HepG2 (cell line): Measurements from ENCODE around the gene ERMP1. TPM values are rescaled to one million over a fixed set of nuclear protein-coding genes. Genes with fewer than 3 reads are reported as not detected.

ENCODE experiments used
- AKAP8 ChIP-seq: sonication (generic); formaldehyde crosslinking; IDR thresholded peaks from 2 replicates; pipeline ENCODE4 v1.5.1; 2020; ENCODE audit warnings: mild to moderate bottlenecking, missing genetic modification reagents
- ARNT2 ChIP-seq: sonication (generic); formaldehyde crosslinking; IDR thresholded peaks from 2 replicates; pipeline ENCODE4 v1.8.0; 2022; ENCODE audit warnings: mild to moderate bottlenecking, low read depth, missing genetic modification reagents, moderate library complexity
- BCL6 ChIP-seq: IDR thresholded peaks from 2 replicates; pipeline ENCODE4 v1.6.1; 2016; ENCODE audit warnings: missing genetic modification reagents, missing compliant biosample characterization
- CENPBD1 ChIP-seq: sonication (generic); formaldehyde crosslinking; IDR thresholded peaks from 2 replicates; pipeline ENCODE4 v1.8.0; 2022; ENCODE audit warnings: missing genetic modification reagents, low read depth, mild to moderate bottlenecking, borderline replicate concordance
- DPF2 ChIP-seq: sonication (generic); formaldehyde crosslinking; IDR thresholded peaks from 2 replicates; pipeline ENCODE4 v1.4.0; 2020; ENCODE audit warnings: mild to moderate bottlenecking, low read depth, missing genetic modification reagents, borderline replicate concordance
- HDAC2 ChIP-seq: sonication (generic); formaldehyde crosslinking; IDR thresholded peaks from 2 replicates; pipeline ENCODE4 v1.4.0; 2020; ENCODE audit warnings: missing genetic modification reagents
- HMGXB4 ChIP-seq, 2 experiments: sonication (generic) in 1 of 2; formaldehyde crosslinking in 1 of 2; IDR thresholded peaks; 2 replicates each; pipeline versions ENCODE4 v1.4.0 to v1.6.1; 2018 to 2020; ENCODE audit warnings: missing genetic modification reagents in 2 of 2, borderline replicate concordance in 1 of 2, low read depth in 1 of 2, mild to moderate bottlenecking in 1 of 2, missing biosample characterization in 1 of 2
- KAT7 ChIP-seq: IDR thresholded peaks from 2 replicates; pipeline ENCODE4 v1.6.1; 2018; ENCODE audit warnings: borderline replicate concordance, missing compliant biosample characterization
- NFIB ChIP-seq: sonication (generic); formaldehyde crosslinking; IDR thresholded peaks from 2 replicates; pipeline ENCODE4 v1.9.0; 2021; ENCODE audit warnings: missing genetic modification reagents, mild to moderate bottlenecking, borderline replicate concordance
- NRL ChIP-seq: sonication (generic); formaldehyde crosslinking; IDR thresholded peaks from 2 replicates; pipeline ENCODE4 v1.5.0; 2020; ENCODE audit warnings: missing genetic modification reagents, mild to moderate bottlenecking, moderate library complexity, borderline replicate concordance
- RARG ChIP-seq: sonication (generic); formaldehyde crosslinking; IDR thresholded peaks from 2 replicates; pipeline ENCODE4 v1.4.0; 2020; ENCODE audit warnings: low read depth, mild to moderate bottlenecking, missing genetic modification reagents
- RFXANK ChIP-seq: IDR thresholded peaks from 2 replicates; pipeline ENCODE4 v1.6.1; 2016
- TRIM24 ChIP-seq: sonication (generic); formaldehyde crosslinking; IDR thresholded peaks from 2 replicates; pipeline ENCODE4 v1.8.0; 2022; ENCODE audit warnings: mild to moderate bottlenecking, missing genetic modification reagents
- UBTF ChIP-seq: sonication (generic); formaldehyde crosslinking; IDR thresholded peaks from 2 replicates; pipeline ENCODE4 v1.4.0; 2020; ENCODE audit warnings: mild to moderate bottlenecking, missing genetic modification reagents
- ZBTB49 ChIP-seq: sonication (generic); formaldehyde crosslinking; IDR thresholded peaks from 2 replicates; pipeline ENCODE4 v1.4.0; 2020; ENCODE audit warnings: missing genetic modification reagents, borderline replicate concordance
- ZFP90 ChIP-seq: sonication (generic); formaldehyde crosslinking; IDR thresholded peaks from 2 replicates; pipeline ENCODE4 v1.8.0; 2022; ENCODE audit warnings: missing genetic modification reagents, mild to moderate bottlenecking, inconsistent platforms, borderline replicate concordance
- ZNF124 ChIP-seq: sonication (generic); formaldehyde crosslinking; IDR thresholded peaks from 2 replicates; pipeline ENCODE4 v1.4.0; 2020; ENCODE audit warnings: missing genetic modification reagents
- ZNF354B ChIP-seq: sonication (generic); formaldehyde crosslinking; IDR thresholded peaks from 2 replicates; pipeline ENCODE4 v1.8.0; 2022; ENCODE audit warnings: mild to moderate bottlenecking, missing genetic modification reagents
- ZNF546 ChIP-seq: sonication (generic); formaldehyde crosslinking; conservative IDR thresholded peaks from 2 replicates; pipeline ENCODE4 v1.8.1; 2023; ENCODE audit warnings: mild to moderate bottlenecking, missing genetic modification reagents
- ZNF562 ChIP-seq: sonication (generic); formaldehyde crosslinking; IDR thresholded peaks from 2 replicates; pipeline ENCODE4 v1.8.0; 2022; ENCODE audit warnings: missing genetic modification reagents, borderline replicate concordance
- ZNF740 ChIP-seq: sonication (generic); formaldehyde crosslinking; IDR thresholded peaks from 2 replicates; pipeline ENCODE4 v1.4.0; 2020; ENCODE audit warnings: missing genetic modification reagents
- polyA plus RNA-seq, 8 experiments: library from polyadenylated mRNA; depleted of rRNA in 3 of 8; stranded (reverse) in 7 of 8; unstranded in 1 of 8; fragments of >200 nt; fragmentation: Illumina TruSeq in 4 of 8; extraction: Trizol in 4 of 8; gene quantifications; 2 replicates each; pipeline versions ENCODE4 v1.2.1 to v1.2.3, GENCODE V29; 2011 to 2016; ENCODE audit warnings: low read depth in 4 of 8, missing spikeins in 1 of 8, mixed read lengths in 1 of 8; ENCODE audit not compliant: insufficient read depth in 1 of 8
- total RNA-seq, 5 experiments: library from RNA; depleted of rRNA; stranded (reverse); fragments of >200 nt; fragmentation: Illumina TruSeq; extraction: Trizol; gene quantifications; 2 replicates each; pipeline ENCODE4 v1.2.3, GENCODE V29; 2016; ENCODE audit warnings: low read depth in 1 of 5

The ERMP1 gene
- total and polyA plus RNA-seq, 2 of the 13 experiments (the other 11 are each of a cell fraction or from before 2014, with no cell fraction given): 40.9 to 65.4 TPM

- TF ChIP-seq NRL (CRISPR knock-in tag) (no peak; the same call in 1 of the 2 replicates), HMGXB4 (CRISPR knock-in tag; IDR thresholded peaks at IDR 0.05; ENCODE audit: borderline replicate concordance in 1 of 2, low read depth in 1 of 2) (peak; percentile 99 to 100), UBTF (CRISPR knock-in tag) (peak; percentile 91), TRIM24 (no peak), HDAC2 (CRISPR knock-in tag) (peak; percentile 60), ZNF124 (CRISPR knock-in tag) (no peak), RFXANK (no peak), ZBTB49 (CRISPR knock-in tag) (no peak), AKAP8 (CRISPR knock-in tag) (no peak; the same call in 1 of the 2 replicates), CENPBD1 (CRISPR knock-in tag) (no peak), ZNF740 (CRISPR knock-in tag) (peak; percentile 77), BCL6 (peak; percentile 54; the same call in 1 of the 2 replicates), ZNF546 (CRISPR knock-in tag) (peak; percentile 75; the same call in 1 of the 2 replicates), DPF2 (no peak), NFIB (no peak), ZNF354B (CRISPR knock-in tag) (0 out of 2 replicates have a peak, but pooled peaks have one; percentile 70), RARG (no peak), ZNF562 (CRISPR knock-in tag) (no peak), ARNT2 (peak; percentile 69), KAT7 (CRISPR knock-in tag) (peak; percentile 98; the same call in 1 of the 2 replicates), ZFP90 (CRISPR knock-in tag) (peak; percentile 94; the same call in 1 of the 2 replicates)
Observed at GRCh38 chr9:5832538-5833529, at the start of gene ERMP1 (continued).
